CMK (cell line): ENCODE measurements around the gene MCRIP1.
A peak's percentile ranks its signal among the peaks of the same experiment; 100 is the strongest.

Source experiments
- DNase-seq: peaks from one replicate; pipeline ENCODE4 v3.0.0-alpha.2; 2010; ENCODE audit warnings: low read depth

MCRIP1 gene

GRCh38 chr17:81860756-81861568 is 27.9 kb upstream of the MCRIP1 start:
- DNase-seq = peak; percentile 100

- no peak for DNase-seq
Observed at GRCh38 chr17:81859906-81860755, 27.0 kb upstream of the MCRIP1 start, which contains the start of gene P4HB. TSS of gene P4HB (minus strand) at chr17:81860535. CDS start at chr17:81860471, 64 bp downstream.

DNA sequence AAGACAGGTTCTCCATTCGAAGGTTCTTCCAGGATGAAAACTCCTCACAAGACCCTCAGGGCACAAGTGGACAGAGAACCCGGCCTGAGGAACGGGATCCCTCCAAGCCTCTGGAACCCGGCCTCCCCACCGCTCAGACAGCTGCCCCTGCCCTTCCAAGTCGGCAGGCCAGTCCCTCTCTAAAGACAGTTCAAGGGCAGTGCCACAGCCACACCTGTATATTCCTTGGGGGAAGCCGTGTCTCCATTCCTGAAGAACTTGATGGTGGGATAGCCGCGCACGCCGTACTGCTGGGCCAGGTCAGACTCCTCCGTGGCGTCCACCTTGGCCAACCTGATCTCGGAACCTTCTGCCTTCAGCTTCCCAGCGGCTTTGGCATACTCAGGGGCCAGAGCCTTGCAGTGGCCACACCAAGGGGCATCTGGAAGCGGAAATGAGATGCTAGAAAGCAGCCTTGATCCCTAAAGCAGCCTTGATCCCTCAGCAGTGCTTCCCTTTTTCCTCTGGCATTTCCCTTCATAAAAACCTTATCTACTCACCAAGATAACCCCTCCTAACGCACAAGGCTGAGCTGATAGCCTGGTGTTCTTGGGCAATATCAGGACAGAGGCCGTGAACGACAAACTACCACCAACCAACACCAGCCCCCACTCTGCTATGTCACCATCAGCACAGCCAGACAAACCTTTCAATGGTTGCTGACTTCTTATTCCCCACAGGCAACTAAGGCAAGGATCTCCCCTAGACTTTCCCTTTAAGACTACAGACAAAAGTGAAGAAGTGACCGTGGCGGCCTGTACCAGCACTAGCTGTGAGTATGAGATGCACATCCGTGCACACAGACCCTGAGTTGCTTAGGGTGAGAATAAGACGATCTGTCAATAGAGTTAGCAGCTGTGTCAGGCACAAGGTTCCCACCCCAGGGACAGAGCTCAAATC is 26.1 kb upstream of the MCRIP1 start:
- no peak for DNase-seq

DNA sequence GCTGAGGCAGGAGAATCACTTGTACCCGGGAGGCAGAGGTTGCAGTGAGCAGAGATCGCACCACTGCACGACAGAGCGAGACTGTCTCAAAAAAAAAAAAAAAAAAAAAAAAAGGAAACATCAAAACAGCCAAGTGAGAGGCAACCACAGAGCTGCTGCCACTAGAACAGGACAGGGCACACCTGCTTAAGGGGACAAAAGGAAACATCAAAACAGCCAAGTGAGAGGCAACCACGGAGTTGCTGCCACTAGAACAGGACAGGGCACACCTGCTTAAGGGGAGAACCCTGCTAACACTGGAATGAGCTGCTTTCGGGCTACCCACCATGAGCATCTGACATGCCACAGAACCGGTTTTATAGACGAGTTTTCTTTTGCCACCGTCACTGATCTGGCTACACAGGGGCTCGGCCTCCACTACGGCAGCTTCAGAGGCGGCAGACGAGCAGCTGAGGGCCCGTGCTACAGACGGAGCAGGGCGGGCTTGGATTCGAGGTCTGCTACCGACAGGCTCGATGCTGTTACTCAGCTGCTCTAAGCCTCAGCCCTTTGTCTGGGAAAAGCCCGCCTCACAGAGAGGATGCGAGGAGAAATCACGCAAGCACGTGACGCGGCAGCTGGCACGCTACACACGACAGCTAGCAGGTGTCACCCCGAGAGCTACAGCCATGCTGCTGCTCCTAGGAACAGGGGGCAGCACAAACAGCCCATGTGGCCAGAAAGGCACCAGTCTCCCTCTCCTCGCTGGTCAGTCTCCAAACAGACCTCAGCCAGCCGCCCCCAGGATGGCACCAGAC is 25.3 kb upstream of the MCRIP1 start:
- DNase-seq = no peak

DNA sequence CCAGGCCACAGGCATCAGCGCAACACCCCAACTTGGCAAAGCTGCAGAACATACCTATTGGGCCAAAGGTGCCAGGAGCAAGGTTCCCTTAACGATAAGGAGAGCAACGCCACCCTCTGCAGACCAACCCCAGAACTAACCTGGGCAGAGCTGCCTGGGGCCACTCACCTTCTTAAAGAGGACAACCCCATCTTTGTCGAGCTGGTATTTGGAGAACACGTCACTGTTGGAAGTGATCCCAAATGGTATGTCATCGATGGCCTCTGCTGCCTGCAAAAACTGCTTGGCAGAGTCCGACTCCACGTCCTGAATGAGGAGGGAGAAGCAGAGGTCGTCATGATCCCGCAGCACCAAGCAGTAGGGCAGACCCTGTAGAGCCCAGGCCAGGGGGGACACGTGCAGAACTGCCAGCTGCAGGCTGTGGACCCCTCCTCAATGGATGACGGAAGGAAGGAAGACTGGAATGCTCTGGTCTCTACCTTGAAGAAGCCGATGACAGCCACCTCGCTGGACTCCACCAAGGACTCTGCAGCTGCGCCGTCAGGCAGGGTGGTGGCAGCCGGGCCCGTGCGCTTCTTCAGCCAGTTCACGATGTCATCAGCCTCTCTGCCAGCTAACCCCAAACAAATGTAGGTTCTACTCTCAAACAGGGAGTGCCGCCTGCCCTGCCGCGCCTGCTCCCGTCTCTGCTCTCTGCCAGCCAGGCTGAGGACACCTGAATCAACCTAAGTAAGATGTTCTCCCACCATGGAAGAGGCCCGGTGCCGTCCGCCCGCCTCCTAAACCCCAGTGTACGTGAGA is 22.1 kb upstream of the MCRIP1 start:
- no peak for DNase-seq

GRCh38 chr17:81852237-81852636 is 19.1 kb upstream of the MCRIP1 start:
- no peak for DNase-seq

DNA sequence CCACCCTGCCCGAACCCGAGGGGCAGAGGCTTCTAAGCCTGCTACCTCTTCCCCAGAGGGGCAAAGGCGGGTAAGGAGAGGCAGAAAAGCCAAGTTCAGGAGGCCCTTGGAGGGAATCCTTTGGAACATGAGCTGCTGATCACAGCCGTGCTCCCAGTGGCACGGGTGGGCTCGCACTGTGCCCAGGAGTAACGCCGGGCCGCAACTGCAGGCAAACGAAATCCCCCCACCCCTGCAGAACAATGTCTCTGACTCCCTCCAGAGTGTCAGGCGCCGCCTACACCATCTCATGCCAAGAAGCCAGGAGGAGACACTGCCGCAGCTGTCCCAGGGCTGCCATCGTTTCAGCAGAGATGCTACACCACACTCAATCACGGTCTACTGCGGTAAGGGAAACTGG is 18.3 kb upstream of the MCRIP1 start:
- no peak for DNase-seq

- no peak for DNase-seq
Observed at GRCh38 chr17:81849457-81849856, 16.4 kb upstream of the MCRIP1 start.

GRCh38 chr17:81846743-81847689 is 13.9 kb upstream of the MCRIP1 start:
- DNase-seq = no peak

- DNase-seq = no peak
Observed at GRCh38 chr17:81845881-81846742, 13.0 kb upstream of the MCRIP1 start.

GRCh38 chr17:81845361-81845760 is 12.3 kb upstream of the MCRIP1 start:
- no peak for DNase-seq

DNA sequence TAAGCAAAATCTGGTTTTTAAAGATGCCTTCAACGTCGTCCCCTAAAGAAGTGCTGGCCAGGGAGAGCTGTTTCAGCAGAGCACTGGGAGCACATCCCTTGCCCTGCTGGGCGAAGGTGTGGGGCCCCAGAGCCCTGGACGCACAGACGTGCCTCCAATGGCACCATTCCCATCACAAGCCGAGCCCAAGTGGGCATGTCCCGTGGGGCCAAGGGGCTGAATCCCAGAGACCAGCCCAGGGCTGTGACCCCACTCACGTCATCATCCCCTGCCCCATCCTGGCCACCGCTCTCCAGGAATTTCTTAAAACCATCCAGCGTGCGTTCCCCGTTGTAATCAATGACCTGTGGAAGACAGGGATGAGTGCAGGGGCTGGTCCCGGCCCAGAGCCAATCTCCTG is 11.8 kb upstream of the MCRIP1 start:
- DNase-seq = no peak

DNA sequence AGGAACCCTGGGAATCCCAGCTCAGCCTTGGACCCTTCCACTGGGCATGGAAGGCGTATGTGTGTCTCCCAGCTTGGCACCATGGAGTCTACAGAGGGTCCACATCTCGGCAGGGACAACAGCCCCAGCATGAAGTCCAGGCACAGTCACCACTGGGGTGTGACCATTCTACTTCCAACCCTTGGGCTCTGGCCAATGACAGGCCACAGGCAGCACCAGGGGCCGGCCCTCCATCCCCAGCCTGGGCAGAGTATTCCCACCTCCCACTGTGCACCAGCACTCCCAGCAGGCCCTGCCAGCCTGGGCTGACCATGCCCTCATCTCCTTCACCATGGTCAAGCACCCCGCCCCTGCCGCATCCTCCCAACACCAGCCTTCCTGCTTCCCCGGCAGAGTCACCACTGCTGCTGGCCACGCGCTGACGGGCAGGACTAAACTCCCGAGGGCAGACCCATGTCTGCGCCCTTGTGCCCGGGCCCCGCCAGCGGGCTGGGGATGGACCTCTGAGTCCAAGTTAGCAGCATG is 11.3 kb upstream of the MCRIP1 start:
- DNase-seq = no peak

- DNase-seq = no peak
Observed at GRCh38 chr17:81843713-81844326, 10.7 kb upstream of the MCRIP1 start.

DNA sequence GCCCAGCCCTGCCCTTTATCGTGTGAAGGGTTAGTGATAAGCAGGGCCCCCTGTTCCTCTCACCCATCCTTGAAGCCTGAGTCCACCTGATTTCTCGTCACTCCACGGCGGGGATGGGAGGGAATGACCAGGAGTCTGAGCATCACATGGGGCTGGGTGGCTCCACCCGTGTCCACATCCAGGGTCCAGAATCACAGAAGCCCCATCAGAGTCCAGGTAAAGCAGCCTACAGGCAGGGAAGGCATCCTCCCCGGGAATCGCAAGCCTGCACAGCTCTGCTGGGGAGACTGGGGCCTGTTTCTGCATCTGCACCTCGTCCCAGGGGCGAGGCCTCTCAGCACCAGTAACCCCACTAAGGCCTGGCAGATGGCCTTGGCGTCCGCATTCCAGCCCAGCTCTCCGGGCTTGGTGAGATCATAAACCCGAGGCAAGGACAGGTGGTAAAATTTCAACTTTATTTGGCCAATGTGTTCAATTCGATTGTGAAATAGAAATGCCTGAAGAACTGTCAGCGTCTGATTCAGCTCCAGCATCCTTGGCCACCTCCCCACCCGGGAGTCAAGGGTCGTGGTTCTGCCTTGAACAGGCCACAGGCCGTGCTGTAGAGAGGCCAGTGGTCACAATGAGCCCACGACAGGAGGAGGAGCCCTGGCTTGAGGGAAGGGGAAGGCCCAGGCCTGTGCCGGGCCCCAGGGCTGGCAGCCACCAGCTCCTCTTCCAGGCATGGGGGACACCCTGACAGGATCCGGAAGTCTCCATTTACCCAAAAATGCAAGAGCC is 9.8 kb upstream of the MCRIP1 start:
- DNase-seq = no peak

DNA sequence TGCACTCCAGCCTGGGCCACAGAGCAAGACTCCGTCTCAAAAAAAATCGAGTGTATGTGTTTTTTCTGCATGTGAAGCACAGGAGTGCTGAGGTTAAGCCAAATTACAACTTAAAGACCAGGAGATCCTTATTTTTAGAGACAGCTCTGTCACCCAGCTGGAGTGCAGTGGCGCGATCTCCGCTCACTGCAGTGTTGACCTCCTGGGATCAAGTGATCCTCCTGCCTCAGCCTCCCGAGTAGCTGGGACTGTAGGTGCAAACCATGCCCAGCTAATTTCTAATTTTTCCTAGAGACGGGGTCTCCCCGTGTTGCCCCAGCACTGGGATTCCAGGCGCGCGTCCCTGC is 9.3 kb upstream of the MCRIP1 start:
- DNase-seq = no peak

GRCh38 chr17:81841866-81842265 is 8.8 kb upstream of the MCRIP1 start:
- DNase-seq = no peak
